Activated gamma-delta T cell (primary cell): ENCODE data around the gene DCBLD1.
"Not testable (repeated sequence)": the region's sequence is repeated elsewhere in the genome, so short reads cannot be mapped to it uniquely, and the experiment has no call there.

Experiments used
- DNase-seq: peaks from one replicate; lab custom pipeline; 2025; lab: John Stamatoyannopoulos, UW
- total RNA-seq, 2 donors: gene quantifications; one replicate each; lab custom pipeline; 2026; lab: John Stamatoyannopoulos, UW

DCBLD1 gene
- 19.8 to 30.9 reads per million in 2 donors for total RNA-seq

GRCh38 chr6:117482240-117483003, at the start of gene DCBLD1:
Gene DCBLD1, plus strand, starts transcription at chr6:117482674. Its CDS starts 108 bp downstream, at chr6:117482782.
- DNase-seq, result peak; percentile 58

GRCh38 chr6:117440706-117441525, 41.6 kb upstream of the DCBLD1 start:
- DNase-seq, result no peak

GRCh38 chr6:117441824-117442264, 40.6 kb upstream of the DCBLD1 start:
- DNase-seq, result no peak

DNA sequence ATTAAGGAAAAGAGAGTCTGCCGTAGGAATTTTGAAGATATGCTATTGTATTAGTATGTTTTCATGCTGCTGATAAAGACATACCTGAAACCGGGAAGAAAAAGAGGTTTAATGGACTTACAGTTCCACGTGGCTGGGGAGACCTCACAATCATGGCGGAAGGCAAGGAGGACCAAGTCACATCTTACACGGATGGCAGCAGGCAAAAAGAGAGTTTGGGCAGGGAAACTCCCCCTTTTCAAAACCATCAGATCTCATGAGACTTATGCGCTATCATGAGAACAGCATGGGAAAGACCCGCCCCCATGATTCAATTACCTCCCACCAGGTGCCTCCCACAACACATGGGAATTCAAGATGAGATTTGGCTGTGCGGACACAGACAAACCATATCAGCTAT, 40.2 kb upstream of the DCBLD1 start:
- not testable (repeated sequence) for DNase-seq

- DNase-seq, result no peak
Measured at GRCh38 chr6:117444600-117444999, 37.9 kb upstream of the DCBLD1 start.

DNA sequence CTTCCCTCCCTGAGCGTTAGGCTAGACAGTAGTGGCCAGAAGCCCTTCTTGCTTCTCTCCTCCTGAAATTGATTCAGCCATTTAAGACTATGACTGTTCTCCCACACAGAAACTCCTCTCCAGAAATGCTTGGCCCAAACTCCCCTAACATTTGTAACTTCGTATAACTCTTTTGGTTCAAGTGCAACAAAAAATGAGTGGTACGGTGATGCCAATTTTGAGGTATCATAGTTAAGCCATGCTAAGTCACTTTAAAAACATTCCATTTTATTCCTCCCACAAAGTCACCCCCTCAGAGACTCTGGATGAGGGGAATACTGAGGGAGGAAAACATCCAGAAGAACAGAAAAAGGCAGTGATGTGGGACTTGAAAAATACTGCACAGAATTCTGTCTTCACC, 35.6 kb upstream of the DCBLD1 start:
- DNase-seq, result no peak

GRCh38 chr6:117448011-117448410, 34.5 kb upstream of the DCBLD1 start:
- no peak for DNase-seq

DNA sequence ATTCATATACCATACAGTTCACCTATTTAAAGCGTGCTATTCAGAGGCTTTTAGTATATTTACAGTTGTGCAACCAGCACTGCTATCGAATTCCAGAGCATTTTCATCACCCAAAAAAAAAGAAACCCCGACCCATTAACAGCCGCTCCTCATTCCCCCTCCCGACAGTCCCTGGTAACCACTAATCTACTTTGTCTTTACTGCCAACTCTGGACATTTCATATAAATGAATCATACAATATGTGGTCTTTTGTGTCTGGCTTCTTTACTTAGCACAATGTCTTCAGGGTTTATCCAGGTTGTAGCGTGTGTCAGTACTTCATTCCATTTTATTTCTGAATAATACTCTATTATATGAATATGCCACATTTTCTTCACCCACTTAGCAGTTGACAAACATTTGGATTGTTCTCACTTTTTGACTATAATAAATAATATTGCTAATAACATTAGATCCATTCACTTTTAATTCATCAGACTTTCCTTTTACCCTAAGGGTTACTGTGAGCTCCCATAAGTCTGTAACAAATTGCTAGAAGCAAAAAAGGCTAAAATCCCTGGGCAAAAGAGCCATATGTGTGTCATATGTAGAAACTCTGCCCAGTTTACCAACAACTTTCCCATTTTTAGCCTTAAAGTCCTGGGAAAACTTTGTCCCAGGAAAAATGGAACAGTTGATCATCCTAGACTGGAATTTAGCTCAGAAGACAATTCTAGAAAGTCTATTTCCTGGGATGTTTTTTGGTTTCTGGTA, 33.6 kb upstream of the DCBLD1 start:
- DNase-seq, result no peak

DNA sequence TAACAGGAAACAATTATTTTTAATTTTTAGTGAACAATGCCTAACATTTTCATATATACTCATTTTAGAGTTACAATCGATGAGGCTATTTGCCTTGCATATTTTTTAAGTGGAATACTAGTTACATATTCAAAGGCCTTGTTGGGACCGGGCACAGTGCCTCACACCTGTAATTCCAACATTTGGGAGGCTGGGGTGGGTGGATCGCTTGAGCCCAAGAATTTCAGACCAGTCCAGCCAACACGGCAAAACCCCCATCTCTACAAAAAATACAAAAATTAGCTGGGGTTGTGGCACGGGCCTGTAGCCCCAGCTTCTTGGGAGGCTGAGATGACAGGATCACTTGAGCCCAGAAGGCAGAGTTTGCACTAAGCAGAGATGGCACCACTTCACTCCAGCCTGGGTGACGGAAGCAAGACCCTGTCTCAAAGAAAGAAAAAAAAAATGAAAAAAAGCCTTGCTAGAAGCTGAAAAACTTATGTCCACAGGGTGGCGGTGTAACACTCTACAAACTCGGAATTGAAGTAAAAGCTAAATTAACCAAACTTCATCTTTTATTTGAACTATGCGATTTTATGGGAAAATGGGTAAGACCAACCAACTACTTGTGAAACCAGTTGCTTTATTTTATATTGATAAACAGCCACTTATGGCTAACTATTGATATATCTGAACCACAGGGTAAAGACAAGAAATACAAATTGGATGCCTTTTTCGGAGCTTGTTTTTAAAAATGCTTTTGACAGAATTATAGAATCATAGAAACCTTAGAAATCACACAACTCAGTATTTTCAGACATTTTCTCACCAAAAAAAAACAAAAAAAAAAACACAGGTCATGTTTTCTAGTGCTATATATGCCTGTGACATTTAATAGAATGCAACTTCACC, 32.7 kb upstream of the DCBLD1 start:
- no peak for DNase-seq

DNA sequence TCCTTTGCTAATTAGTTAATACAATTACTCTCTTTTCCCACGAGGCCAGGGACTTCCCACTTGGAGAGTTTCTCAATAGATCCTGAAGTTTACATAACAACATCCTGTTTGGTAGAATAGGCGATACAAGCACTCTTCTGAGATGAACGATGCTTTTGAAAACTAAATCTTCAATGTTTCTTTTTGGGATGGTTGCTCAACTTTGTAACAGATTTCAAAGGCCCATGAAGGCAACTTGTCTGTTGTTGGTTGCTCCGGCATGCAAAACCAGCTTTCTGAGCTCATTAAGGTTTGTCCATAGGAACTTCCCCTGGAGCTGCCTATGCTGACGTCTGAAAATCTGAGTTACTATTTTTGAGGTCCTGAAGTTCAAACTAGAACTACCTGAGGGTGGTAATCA, 30.8 kb upstream of the DCBLD1 start:
- no peak for DNase-seq

DNA sequence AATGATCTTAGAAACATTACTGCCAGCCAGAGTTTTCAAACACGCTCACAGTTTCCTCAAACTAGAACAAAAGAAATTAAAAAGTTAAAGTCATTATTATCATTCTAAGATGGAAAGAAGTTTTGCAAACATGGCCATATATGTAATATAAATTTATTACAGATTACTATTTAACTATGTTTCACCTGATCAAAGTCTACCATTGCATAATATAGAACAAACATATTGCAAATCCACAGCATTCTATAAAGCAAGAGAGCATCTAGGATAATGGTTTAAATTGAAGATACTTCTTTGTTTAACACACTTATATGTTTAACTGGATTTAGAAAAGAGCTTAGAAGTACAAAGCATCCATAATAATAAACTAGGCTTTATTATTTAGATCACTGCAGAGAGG, 26.2 kb upstream of the DCBLD1 start:
- DNase-seq, result no peak

DNA sequence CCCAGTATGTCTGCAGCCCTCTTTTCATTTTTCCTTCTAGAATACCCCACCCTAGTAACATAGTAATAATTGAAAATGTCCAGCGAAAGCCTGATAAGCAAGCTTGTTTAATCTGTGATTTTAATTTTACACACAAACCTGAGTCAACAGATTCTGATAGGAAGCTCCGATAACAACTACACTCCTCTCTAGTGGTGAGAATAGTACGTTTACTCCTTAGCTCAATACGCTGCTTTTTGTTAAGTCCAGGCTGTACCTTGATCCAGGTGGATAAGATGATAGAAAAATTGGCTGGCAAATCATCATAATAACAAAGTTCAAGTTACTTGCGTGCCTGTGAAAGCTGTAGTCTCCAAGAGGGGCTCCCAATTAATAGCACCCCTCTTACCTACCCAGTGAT, 25.5 kb upstream of the DCBLD1 start:
- no peak for DNase-seq

DNA sequence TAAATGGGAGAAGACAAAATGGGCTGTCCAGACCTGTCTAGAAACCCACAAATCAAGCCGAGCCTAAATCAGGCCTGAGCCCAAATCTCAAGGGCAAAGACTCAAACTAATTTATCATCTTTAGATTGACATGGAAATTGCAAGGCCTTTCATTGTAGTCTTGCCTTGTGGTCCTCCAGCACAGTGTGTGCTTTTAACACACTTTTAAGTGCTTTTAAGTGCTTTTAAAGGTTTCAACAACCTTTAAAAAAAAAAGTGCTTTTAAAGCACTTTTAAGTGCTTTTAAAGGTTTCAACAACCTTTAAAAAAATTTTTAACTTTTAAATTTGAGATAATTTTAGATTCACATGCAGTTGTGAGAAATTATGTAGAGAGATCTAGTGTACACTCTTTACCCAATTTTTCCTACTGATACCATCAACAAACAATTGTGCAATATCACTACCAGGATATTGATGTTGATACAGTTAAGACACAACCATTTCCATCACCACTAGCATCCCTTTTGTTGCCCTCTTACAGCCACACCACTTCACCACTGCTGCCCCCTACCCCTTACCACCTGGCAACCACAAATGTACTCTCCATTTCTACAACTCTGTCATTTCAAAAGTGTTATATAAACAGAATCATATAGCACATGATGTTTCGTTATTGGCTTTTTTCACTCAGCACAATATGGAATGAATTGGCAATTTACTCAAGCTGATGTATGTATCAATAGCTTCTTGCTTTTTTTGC, 23.1 kb upstream of the DCBLD1 start:
- DNase-seq, result no peak

- DNase-seq, result no peak
Measured at GRCh38 chr6:117463762-117464665, 18.5 kb upstream of the DCBLD1 start.

- no peak for DNase-seq
Measured at GRCh38 chr6:117464700-117465099, 17.8 kb upstream of the DCBLD1 start.

- DNase-seq, result no peak
Measured at GRCh38 chr6:117465691-117466090, 16.8 kb upstream of the DCBLD1 start.

- DNase-seq, result no peak
Measured at GRCh38 chr6:117467876-117468275, 14.6 kb upstream of the DCBLD1 start.

- not testable (repeated sequence) for DNase-seq
Measured at GRCh38 chr6:117468527-117468926, 13.9 kb upstream of the DCBLD1 start.

DNA sequence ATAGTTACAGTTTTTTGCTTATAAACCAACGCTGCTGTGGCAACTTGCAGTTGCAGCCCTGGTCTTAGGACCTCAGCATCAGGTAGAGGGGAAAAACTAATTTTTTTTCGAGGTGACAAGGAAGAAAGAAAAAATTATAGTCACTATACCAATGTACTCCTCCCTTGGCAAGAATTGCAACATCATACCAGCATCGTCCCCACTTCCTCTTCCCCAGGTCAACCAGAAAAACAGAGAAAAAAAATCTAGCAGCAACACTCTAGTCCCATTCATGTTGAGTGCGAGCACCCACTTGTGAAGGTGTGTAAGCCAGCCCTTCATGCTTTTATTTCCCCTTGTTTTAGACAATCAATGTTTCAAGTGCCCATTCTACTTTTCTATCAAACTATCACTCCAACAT, 13.1 kb upstream of the DCBLD1 start:
- DNase-seq, result no peak

GRCh38 chr6:117469791-117470190, 12.7 kb upstream of the DCBLD1 start:
- DNase-seq, result no peak
